Left ventricle myocardium superior (tissue), 1 donor: ENCODE results near the gene AHI1. TPM values are rescaled to one million over a fixed set of nuclear protein-coding genes. Genes with fewer than 3 reads are reported as not detected.
"Not testable (repeated sequence)": the region's sequence is repeated elsewhere in the genome, so short reads cannot be mapped to it uniquely, and the experiment has no call there.

Experiments
- ATAC-seq: fragments of 200-7000 bp; cut with Tn5 transposase; one replicate; pipeline ENCODE4 v1.9.1; 2020; ENCODE audit warnings: mild to moderate bottlenecking, moderate library complexity
- DNase-seq: peaks from one replicate; pipeline ENCODE4 v3.0.0-alpha.2; 2020
- intact Hi-C: fragments of 100-400 bp; cut with micrococcal nuclease; formaldehyde crosslinking; loops from one replicate; pipeline ENCODE4 v1.11.0; 2022
- total RNA-seq: library from RNA; stranded (reverse); fragmentation: NEBNext Ultra II Directional; extraction: Animal tissue kit (Norgen Biotek cat#: 25700); gene quantifications from one replicate; pipeline ENCODE4 v1.2.1, GENCODE V29; 2021
- donor health status: DM: no; HTN: yes; CAD: no; lungs with severe emphysema.

The AHI1 gene
- total RNA-seq, 1 donor from 2014 or later: 7.9 TPM

- intact Hi-C loops: no loop called here
- ATAC-seq (no peak), DNase-seq (no peak)
Measured at GRCh38 chr6:135258970-135259369, 238.6 kb downstream of the AHI1 start.

GRCh38 chr6:135257631-135258405 is 239.7 kb downstream of the AHI1 start:
- ATAC-seq: no peak
- intact Hi-C loops: no loop called here
- no peak for DNase-seq

- ATAC-seq (no peak), DNase-seq (no peak)
- intact Hi-C loops: no loop called here
Measured at GRCh38 chr6:135256866-135257265, 240.7 kb downstream of the AHI1 start.

DNA sequence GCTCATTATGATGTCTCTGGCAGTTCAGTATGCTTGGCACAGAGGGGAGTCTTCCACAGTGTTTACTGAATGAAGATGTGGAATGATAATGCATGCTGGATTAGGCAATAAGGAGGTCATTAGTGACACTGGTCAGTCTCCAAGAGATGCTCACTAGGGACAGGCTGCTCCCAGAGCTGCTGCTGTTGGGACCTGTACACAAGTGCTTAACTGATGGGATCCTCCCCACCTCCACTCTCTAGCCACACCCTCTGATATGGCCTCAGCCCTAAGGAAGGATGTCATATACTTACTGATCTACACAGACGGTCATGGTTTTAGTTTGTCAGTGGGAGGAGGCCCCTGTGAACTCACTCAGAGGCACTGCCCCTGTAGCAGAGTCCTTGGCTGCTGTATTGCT is 243.1 kb downstream of the AHI1 start:
- DNase-seq (no peak), ATAC-seq (no peak)
- intact Hi-C loops: no loop called here

- DNase-seq (no peak), ATAC-seq (no peak)
- intact Hi-C loops: no loop called here
Measured at GRCh38 chr6:135251498-135252441, 245.8 kb downstream of the AHI1 start.

DNA sequence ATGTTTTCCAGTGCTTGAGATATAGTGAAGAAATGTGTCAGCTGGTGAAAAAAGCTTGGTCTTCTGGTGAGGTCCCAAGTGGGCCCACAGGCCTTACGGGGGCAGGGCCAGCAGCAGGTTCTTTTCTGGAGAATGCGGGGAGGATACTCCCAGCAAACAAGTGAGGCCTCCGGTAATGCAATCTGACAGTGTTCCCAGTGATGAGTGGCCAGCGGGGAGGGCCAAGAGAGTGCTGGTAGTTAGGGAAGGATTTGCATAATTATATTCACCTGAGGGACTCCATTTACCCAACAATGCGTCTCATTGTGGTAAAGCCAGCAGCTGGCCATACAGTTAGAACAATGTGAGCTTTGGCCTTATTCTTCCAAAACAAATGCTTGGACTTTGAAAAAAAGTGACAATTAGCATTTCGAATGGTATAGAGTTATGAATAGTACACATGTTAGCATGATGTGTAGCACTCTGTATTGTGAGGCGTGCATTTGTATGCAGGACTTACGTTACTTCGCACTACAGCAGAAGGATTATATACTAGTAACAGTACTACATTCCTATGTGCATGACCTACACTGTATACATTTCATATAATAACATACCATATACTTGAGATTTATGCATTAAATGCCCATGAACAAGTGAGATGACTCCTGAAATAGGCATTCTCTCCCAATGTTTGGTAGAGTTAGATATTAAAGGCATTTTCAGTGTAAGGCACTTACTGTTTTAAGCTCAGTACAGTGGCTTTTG is 246.6 kb downstream of the AHI1 start:
- ATAC-seq (no peak), DNase-seq (no peak)
- intact Hi-C loops: no loop called here

- DNase-seq: no peak
- intact Hi-C loops: no loop called here
Measured at GRCh38 chr6:135250234-135250633, 247.3 kb downstream of the AHI1 start.

DNA sequence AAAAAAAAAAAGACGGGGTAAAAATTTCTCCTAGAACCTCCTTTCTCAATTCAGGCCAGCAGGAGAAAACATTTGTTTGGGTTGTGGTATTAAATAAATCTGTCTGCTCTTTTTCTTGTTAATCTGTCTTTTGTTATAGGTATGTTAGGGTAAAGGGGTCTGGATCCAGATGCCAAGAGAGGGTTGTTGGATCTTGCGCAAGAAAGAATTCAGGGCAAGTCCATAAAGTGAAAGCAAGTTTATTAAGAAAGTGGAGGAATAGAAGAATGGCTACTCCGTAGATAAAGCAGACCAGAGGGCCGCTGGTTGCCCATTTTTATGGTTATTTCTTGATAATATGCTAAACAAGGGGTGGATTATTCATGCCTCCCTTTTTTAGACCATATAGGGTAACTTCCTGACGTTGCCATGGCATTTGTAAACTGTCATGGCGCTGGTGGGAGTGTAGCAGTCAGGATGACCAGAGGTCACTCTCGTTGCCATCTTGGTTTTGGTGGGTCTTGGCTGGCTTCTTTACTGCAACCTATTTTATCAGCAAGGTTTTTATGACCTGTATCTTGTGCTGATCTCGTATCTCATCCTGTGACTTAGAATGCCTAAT is 251.0 kb downstream of the AHI1 start:
- intact Hi-C loops, DNase-seq, ATAC-seq: not testable (repeated sequence)

More at GRCh38 chr6:135250234-135250633, 247.3 kb downstream of the AHI1 start:
- no peak for ATAC-seq

DNA sequence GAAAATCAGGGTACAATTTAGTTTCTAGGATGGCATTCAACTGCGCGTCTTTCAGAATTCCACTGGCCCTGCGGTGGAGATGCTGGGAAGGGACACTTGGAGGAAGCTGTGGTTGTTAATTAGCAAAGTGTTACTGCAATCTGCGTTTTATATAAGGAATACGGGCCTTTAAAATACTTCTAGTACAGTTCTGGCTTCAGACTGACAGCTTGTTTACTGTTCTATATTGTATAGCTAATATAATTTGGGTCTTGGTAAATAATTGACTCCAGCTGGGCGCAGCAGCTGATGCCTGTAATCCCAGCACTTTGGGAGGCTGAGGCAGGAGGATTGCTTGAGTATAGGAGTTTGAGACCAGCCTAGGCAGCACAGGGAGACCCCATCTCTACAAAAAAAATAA is 252.7 kb downstream of the AHI1 start:
- ATAC-seq (no peak), DNase-seq (no peak)
- intact Hi-C loops: no loop called here

GRCh38 chr6:135243871-135244796 is 253.4 kb downstream of the AHI1 start:
- intact Hi-C loops: no loop called here
- ATAC-seq (no peak), DNase-seq (no peak)

DNA sequence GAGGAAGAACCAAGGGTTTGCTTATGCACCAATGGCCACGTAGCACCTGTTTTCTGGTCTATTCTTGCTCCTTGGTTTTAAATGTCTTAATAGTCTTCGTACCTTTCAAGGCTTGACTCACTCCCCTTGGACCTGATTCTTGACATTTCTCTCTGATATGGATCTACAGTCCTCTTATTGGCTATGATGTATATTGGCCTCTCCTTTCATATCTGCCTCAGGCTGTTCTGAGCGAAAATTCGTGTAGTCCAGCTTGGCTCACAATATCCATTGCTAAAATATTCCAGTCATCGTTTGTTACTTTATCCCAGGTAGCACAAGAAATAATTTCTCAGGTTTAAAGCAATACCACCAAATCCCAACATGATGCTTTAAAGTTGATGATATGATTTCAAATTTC is 256.8 kb downstream of the AHI1 start:
- no peak for ATAC-seq
- DNase-seq: no peak
- intact Hi-C loops: no loop called here

- ATAC-seq (no peak), DNase-seq (no peak)
- intact Hi-C loops: no loop called here
Measured at GRCh38 chr6:135236732-135237131, 260.8 kb downstream of the AHI1 start.

DNA sequence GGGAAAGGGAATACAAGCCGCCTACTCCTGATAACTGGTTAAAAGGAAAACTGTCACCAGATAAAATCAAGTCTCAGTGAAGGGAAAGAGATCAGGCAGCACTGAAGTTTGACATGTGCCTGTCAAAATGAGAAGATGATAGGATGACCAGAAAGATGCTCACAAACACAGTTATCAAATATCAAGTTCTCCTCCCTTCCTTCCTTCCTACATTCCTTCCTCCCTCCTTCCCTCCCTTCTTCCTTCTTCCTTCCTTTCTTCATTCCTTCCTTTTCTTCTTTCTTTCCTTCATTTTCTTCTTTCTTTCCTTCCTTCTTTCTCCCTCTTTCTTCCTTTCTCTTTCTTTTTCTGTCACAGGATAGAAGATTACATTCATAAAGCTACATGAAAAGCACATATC is 261.2 kb downstream of the AHI1 start:
- ATAC-seq (no peak), DNase-seq (no peak)
- intact Hi-C loops: no loop called here

GRCh38 chr6:135235716-135236115 is 261.8 kb downstream of the AHI1 start:
- no peak for DNase-seq
- intact Hi-C loops: no loop called here
- no peak for ATAC-seq

- no peak for ATAC-seq
- DNase-seq: no peak
- intact Hi-C loops: no loop called here
Measured at GRCh38 chr6:135234492-135234780, 263.1 kb downstream of the AHI1 start.

DNA sequence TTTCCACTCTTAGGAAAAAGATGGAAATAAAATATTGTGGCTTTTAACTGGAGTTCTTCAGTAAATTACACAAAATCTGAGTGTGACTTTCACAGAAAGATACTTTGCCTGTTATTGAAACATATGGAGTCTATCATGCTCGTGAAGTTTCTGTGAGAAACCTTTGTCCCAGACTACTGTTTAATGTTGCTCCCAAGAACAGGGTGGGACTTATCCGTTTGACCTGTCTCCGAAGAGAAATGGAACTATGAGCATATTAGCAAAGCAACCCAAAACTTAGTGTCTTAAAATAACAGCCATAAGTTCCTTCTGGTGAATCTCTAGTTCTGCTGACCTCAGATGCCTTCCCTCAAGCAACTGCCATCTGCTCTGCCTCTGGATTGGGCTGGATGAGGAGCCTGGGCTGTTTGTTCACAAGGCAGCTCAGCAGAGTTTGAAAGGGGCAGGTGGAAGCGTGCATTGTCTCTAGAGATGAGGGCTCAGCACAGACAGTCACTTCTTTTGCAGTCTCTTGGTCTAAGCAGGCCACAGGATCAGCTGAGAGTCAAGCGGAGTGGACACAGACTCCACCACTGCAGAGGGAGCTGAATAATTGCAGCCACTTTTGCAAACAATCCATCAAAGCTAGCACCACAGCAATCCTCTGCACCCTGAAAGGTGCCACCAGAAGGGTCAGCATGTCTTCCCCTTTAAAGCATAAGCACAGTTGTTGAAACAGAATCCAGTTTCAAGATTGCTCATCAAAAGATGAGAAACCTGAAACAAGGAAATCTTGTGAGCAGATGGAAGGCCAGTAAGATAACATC is 263.7 kb downstream of the AHI1 start:
- intact Hi-C loops: no loop called here
- ATAC-seq (peak; percentile 25), DNase-seq (no peak)
